K562 (cell line): ENCODE measurements around the gene EMILIN3. TPM values are rescaled to one million over a fixed set of nuclear protein-coding genes. Genes with fewer than 3 reads are reported as not detected.

Experiments used
- CBX1 ChIP-seq: sonication (generic); IDR thresholded peaks from 2 replicates; pipeline ENCODE4 v1.6.1; 2016; ENCODE audit warnings: antibody characterized with exemption, low read depth, mild to moderate bottlenecking
- CREB1 ChIP-seq, 2 experiments: sonication (generic) in 1 of 2; formaldehyde crosslinking in 1 of 2; IDR thresholded peaks; 2 replicates each; pipeline versions ENCODE4 v1.6.1 to v1.8.0; 2012 to 2022; ENCODE audit warnings: inconsistent platforms in 1 of 2, mild to moderate bottlenecking in 1 of 2, missing genetic modification reagents in 1 of 2, moderate library complexity in 1 of 2
- GABPB2 ChIP-seq: fragments of 250-450 bp; sonication (Bioruptor Pico); conservative IDR thresholded peaks from 2 replicates; pipeline ENCODE4 v1.5.1; 2021; ENCODE audit warnings: mild to moderate bottlenecking
- LEF1 ChIP-seq: fragments of 450-650 bp; IDR thresholded peaks from 2 replicates; pipeline ENCODE4 v1.6.1; 2016; ENCODE audit warnings: mild to moderate bottlenecking
- MTA3 ChIP-seq: fragments of 450-650 bp; formaldehyde crosslinking; IDR thresholded peaks from 2 replicates; pipeline ENCODE4 v1.6.1; 2017; ENCODE audit warnings: mild to moderate bottlenecking, borderline replicate concordance
- NR2F6 ChIP-seq: fragments of 450-650 bp; formaldehyde crosslinking; IDR thresholded peaks from 2 replicates; pipeline ENCODE4 v1.4.0; 2020; ENCODE audit warnings: mild to moderate bottlenecking
- POLR2AphosphoS2 ChIP-seq: IDR thresholded peaks from 2 replicates; pipeline ENCODE4 v1.6.1; 2012; ENCODE audit warnings: low read length, improper control_type of control experiment
- RB1 ChIP-seq: fragments of 450-650 bp; IDR thresholded peaks from 2 replicates; pipeline ENCODE4 v1.6.1; 2017; ENCODE audit warnings: low read depth, mild to moderate bottlenecking
- SLC30A9 ChIP-seq: fragments of 250-450 bp; sonication (Bioruptor Pico); IDR thresholded peaks from 2 replicates; pipeline ENCODE4 v1.8.0; 2022; ENCODE audit warnings: mild to moderate bottlenecking, moderate library complexity
- SMC3 ChIP-seq: conservative IDR thresholded peaks from 2 replicates; pipeline ENCODE4 v1.6.1; 2011; ENCODE audit warnings: low read depth, low read length, improper control_type of control experiment; ENCODE audit not compliant: insufficient read depth
- STAT5A ChIP-seq: IDR thresholded peaks from 2 replicates; pipeline ENCODE4 v1.6.1; 2012; ENCODE audit warnings: low read length, inconsistent platforms, borderline replicate concordance
- TEAD4 ChIP-seq, 2 experiments: sonication (generic) in 1 of 2; formaldehyde crosslinking in 1 of 2; IDR thresholded peaks; 2 replicates each; pipeline versions ENCODE4 v1.6.1 to v1.8.0; 2012 to 2022; ENCODE audit warnings: borderline replicate concordance in 1 of 2, inconsistent platforms in 1 of 2, low read length in 1 of 2, mild to moderate bottlenecking in 1 of 2, missing genetic modification reagents in 1 of 2
- THRAP3 ChIP-seq: fragments of 450-650 bp; IDR thresholded peaks from 2 replicates; pipeline ENCODE4 v1.6.1; 2016; ENCODE audit warnings: mild to moderate bottlenecking, inconsistent platforms, borderline replicate concordance
- ZSCAN29 ChIP-seq: fragments of 450-650 bp; IDR thresholded peaks from 2 replicates; pipeline ENCODE4 v1.6.1; 2017
- polyA plus RNA-seq, 8 experiments: library from polyadenylated mRNA; depleted of rRNA in 4 of 8; stranded (reverse) in 5 of 8; unstranded in 3 of 8; fragments of >200 nt; fragmentation: Nextera tagmentation in 2 of 8; fragmentation: Illumina TruSeq in 1 of 8; extraction: Ambion mirVana in 2 of 8; extraction: Trizol in 1 of 8; gene quantifications; 2 replicates each; pipeline versions ENCODE4 v1.2.1 to v1.2.3, GENCODE V29; 2011 to 2014; ENCODE audit warnings: inconsistent platforms in 1 of 8, missing spikeins in 1 of 8
- total RNA-seq, 7 experiments: library from RNA; depleted of rRNA in 6 of 7; stranded (reverse); fragments of >200 nt in 6 of 7; fragmentation: Illumina TruSeq in 2 of 7; extraction: Trizol in 2 of 7; gene quantifications; 2 replicates each; pipeline versions ENCODE4 v1.2.1 to v1.2.3, GENCODE V29; 2011 to 2021; ENCODE audit warnings: low replicate concordance in 1 of 7
- TF ChIP-seq, protein P1 (sequence below): fragments of 250-450 bp; sonication (Bioruptor Pico); IDR thresholded peaks from 2 replicates; pipeline ENCODE4 v1.5.0; 2021
- TF ChIP-seq, protein P2 (sequence below): fragments of 450-650 bp; formaldehyde crosslinking; IDR thresholded peaks from 2 replicates; pipeline ENCODE4 v1.4.0; 2020; ENCODE audit warnings: mild to moderate bottlenecking, moderate library complexity
- TF ChIP-seq, protein P3 (sequence below): fragments of 250-450 bp; sonication (Bioruptor Pico); IDR thresholded peaks from 2 replicates; pipeline ENCODE4 v1.8.0; 2021; ENCODE audit warnings: mild to moderate bottlenecking, moderate library complexity
- TF ChIP-seq, protein P4 (sequence below): fragments of 250-450 bp; sonication (Bioruptor Pico); IDR thresholded peaks from 2 replicates; pipeline ENCODE4 v1.8.0; 2022; ENCODE audit warnings: inconsistent platforms
- TF ChIP-seq, protein P5 (sequence below): sonication (generic); formaldehyde crosslinking; IDR thresholded peaks from 2 replicates; pipeline ENCODE4 v1.8.0; 2022; ENCODE audit warnings: missing genetic modification reagents, mild to moderate bottlenecking, borderline replicate concordance

Gene EMILIN3
- total and polyA plus RNA-seq, 9 of the 15 experiments (the other 6 are each of a cell fraction or from before 2014, with no cell fraction given), result 0.01 to 0.07 TPM; not detected in 7

DNA sequence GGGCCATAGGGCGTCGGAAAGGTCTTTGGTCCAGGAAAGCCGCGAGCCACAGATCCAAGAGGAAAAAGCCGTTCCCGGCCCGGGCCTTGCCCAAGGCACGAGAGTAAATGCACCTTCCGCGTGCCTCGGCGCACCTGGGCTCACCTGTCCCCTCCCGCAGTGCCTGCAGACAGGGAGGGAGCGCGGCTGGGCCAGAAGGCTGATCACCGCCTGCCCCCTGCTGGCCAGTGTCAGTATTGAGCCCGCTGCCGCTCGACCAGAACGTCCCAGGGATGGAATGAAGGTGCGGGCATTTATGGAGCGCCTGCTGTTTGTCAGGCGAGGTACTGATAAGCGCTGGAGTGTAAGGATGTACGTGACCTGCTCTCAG is 26.7 kb downstream of the EMILIN3 start (continued):
- TF ChIP-seq, protein P1, sequence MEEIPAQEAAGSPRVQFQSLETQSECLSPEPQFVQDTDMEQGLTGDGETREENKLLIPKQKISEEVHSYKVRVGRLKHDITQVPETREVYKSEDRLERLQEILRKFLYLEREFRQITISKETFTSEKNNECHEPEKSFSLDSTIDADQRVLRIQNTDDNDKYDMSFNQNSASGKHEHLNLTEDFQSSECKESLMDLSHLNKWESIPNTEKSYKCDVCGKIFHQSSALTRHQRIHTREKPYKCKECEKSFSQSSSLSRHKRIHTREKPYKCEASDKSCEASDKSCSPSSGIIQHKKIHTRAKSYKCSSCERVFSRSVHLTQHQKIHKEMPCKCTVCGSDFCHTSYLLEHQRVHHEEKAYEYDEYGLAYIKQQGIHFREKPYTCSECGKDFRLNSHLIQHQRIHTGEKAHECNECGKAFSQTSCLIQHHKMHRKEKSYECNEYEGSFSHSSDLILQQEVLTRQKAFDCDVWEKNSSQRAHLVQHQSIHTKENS (CRISPR knock-in tag), result no peak
- TF ChIP-seq SLC30A9 (CRISPR knock-in tag) (no peak), ZSCAN29 (no peak), STAT5A (no peak), TEAD4 (IDR thresholded peaks at IDR 0.05; ENCODE audit: low read length) (no peak), TEAD4 (CRISPR knock-in tag; IDR thresholded peaks at IDR 0.05; ENCODE audit: borderline replicate concordance) (no peak), LEF1 (no peak), GABPB2 (no peak), RB1 (peak; percentile 76), CBX1 (no peak; the same call in 1 of the 2 replicates), NR2F6 (CRISPR knock-in tag) (no peak), CREB1 (IDR thresholded peaks at IDR 0.05) (no peak), CREB1 (CRISPR knock-in tag; IDR thresholded peaks at IDR 0.05) (no peak), POLR2AphosphoS2 (no peak), THRAP3 (no peak; the same call in 1 of the 2 replicates), SMC3 (peak; percentile 97), MTA3 (peak; percentile 47; the same call in 1 of the 2 replicates)
- TF ChIP-seq, protein P2, sequence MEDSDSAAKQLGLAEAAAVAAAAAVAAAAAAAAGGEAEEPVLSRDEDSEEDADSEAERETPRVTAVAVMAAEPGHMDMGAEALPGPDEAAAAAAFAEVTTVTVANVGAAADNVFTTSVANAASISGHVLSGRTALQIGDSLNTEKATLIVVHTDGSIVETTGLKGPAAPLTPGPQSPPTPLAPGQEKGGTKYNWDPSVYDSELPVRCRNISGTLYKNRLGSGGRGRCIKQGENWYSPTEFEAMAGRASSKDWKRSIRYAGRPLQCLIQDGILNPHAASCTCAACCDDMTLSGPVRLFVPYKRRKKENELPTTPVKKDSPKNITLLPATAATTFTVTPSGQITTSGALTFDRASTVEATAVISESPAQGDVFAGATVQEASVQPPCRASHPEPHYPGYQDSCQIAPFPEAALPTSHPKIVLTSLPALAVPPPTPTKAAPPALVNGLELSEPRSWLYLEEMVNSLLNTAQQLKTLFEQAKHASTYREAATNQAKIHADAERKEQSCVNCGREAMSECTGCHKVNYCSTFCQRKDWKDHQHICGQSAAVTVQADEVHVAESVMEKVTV (CRISPR knock-in tag), result peak; percentile 92
- TF ChIP-seq, protein P3, sequence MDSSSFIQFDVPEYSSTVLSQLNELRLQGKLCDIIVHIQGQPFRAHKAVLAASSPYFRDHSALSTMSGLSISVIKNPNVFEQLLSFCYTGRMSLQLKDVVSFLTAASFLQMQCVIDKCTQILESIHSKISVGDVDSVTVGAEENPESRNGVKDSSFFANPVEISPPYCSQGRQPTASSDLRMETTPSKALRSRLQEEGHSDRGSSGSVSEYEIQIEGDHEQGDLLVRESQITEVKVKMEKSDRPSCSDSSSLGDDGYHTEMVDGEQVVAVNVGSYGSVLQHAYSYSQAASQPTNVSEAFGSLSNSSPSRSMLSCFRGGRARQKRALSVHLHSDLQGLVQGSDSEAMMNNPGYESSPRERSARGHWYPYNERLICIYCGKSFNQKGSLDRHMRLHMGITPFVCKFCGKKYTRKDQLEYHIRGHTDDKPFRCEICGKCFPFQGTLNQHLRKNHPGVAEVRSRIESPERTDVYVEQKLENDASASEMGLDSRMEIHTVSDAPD (CRISPR knock-in tag), result no peak
- TF ChIP-seq, protein P4, sequence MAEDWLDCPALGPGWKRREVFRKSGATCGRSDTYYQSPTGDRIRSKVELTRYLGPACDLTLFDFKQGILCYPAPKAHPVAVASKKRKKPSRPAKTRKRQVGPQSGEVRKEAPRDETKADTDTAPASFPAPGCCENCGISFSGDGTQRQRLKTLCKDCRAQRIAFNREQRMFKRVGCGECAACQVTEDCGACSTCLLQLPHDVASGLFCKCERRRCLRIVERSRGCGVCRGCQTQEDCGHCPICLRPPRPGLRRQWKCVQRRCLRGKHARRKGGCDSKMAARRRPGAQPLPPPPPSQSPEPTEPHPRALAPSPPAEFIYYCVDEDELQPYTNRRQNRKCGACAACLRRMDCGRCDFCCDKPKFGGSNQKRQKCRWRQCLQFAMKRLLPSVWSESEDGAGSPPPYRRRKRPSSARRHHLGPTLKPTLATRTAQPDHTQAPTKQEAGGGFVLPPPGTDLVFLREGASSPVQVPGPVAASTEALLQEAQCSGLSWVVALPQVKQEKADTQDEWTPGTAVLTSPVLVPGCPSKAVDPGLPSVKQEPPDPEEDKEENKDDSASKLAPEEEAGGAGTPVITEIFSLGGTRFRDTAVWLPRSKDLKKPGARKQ (CRISPR knock-in tag), result no peak
- TF ChIP-seq, protein P5, sequence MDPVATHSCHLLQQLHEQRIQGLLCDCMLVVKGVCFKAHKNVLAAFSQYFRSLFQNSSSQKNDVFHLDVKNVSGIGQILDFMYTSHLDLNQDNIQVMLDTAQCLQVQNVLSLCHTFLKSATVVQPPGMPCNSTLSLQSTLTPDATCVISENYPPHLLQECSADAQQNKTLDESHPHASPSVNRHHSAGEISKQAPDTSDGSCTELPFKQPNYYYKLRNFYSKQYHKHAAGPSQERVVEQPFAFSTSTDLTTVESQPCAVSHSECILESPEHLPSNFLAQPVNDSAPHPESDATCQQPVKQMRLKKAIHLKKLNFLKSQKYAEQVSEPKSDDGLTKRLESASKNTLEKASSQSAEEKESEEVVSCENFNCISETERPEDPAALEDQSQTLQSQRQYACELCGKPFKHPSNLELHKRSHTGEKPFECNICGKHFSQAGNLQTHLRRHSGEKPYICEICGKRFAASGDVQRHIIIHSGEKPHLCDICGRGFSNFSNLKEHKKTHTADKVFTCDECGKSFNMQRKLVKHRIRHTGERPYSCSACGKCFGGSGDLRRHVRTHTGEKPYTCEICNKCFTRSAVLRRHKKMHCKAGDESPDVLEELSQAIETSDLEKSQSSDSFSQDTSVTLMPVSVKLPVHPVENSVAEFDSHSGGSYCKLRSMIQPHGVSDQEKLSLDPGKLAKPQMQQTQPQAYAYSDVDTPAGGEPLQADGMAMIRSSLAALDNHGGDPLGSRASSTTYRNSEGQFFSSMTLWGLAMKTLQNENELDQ (CRISPR knock-in tag), result no peak
